ENCODE measurements around the gene COP1.

Gene COP1

DNA sequence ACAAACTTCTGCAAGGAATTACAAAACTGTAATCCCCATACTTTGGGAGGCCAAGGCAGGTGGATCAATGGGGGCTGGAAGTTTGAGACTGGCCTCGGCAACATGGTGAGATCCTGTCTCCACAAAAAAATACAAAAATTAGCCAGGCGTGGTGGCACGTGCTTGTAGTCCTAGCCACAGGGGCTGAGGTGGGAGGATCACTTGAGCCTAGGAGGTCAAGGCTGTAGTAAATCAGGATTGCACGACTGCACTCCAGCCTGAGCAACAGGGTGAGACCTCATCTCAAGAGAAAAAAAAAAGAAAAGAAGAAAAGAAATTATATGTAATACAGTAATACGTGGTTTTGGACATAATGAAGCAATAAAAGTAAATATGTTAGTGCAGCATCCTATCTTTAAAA lies 138.2 kb downstream of the COP1 start:
- Histone ChIP-seq H4K91ac (ENCODE audit: low read depth, low read length) (no peak overlapping the region), H4K8ac (ENCODE audit: low read depth, low read length) (no peak overlapping the region), H3K9ac (ENCODE audit: low read length) (no peak overlapping the region), H3K4me1 (ENCODE audit: control insufficient read depth in 1 of 2, insufficient read depth in 2 of 2, low read length in 2 of 2) (no peaks in the 10 kb centered on the region), H3K79me1 (ENCODE audit: low read length) (no peaks in the 10 kb centered on the region), H3K27ac (ENCODE audit: low read depth, low read length) (no peak overlapping the region), H3K4me2 (ENCODE audit: low read length) (no peak overlapping the region), H2AFZ (ENCODE audit: insufficient read depth, low read length, poor library complexity) (no peak overlapping the region), H2BK12ac (ENCODE audit: low read length) (no peak overlapping the region), H3K4me3 (ENCODE audit: low read depth, low read length) (no peak overlapping the region), H3K18ac (ENCODE audit: low read length) (no peak overlapping the region), H3K79me2 (ENCODE audit: control insufficient read depth, insufficient read depth, low read length, poor library complexity) (no peaks in the 10 kb centered on the region), H3K36me3 (ENCODE audit: control insufficient read depth in 1 of 2, insufficient read depth in 2 of 2, low read length in 2 of 2) (peaks cover 0 to 1% of the 10 kb centered on the region in 2 experiments), H3K27me3 (ENCODE audit: insufficient read depth, low read length) (no peaks in the 10 kb centered on the region), H3K9me3 (ENCODE audit: insufficient read depth, low read depth, low read length) (no peaks in the 10 kb centered on the region), H2AK5ac (ENCODE audit: low read length) (no peak overlapping the region), H4K12ac (ENCODE audit: low read depth, low read length) (no peak overlapping the region), H2BK120ac (ENCODE audit: insufficient read depth, low read length, poor library complexity) (peak overlapping the region; percentile 43), H3K4ac (ENCODE audit: low read depth, low read length) (no peak overlapping the region), H3K23ac (ENCODE audit: low read length) (no peak overlapping the region), H3K14ac (ENCODE audit: low read length) (no peak overlapping the region), H2BK5ac (ENCODE audit: low read depth, low read length, poor library complexity) (no peak overlapping the region)
- no peak for DNase-seq
- no CpG with 5 or more reads among the region's 5 CpGs for WGBS (ENCODE audit: extremely low coverage, insufficient coverage, insufficient read length)

DNA sequence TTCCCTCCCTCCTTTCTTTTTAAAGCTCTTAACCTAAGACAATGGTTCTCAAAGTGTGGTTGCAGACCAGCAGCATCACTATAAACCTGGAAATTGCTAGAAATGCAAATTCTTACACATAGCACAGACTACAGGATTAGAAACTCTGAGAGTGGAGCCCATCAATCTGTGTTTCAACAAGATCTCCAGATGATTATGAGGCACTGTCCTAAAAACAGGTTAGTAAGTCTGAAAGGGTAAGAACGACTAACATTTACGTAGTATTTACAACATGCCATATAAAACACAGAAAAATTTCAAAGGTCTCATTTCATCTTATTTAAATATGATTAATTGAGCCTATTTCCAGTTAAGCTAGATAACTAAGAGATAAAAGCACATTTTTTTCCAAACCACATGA lies 138.8 kb downstream of the COP1 start:
- Histone ChIP-seq H4K12ac (ENCODE audit: low read depth, low read length) (no peak overlapping the region), H3K4me1 (ENCODE audit: control insufficient read depth in 1 of 2, insufficient read depth in 2 of 2, low read length in 2 of 2) (no peaks in the 10 kb centered on the region), H3K18ac (ENCODE audit: low read length) (no peak overlapping the region), H3K9ac (ENCODE audit: low read length) (no peak overlapping the region), H3K27ac (ENCODE audit: low read depth, low read length) (no peak overlapping the region), H2BK12ac (ENCODE audit: low read length) (no peak overlapping the region), H2AFZ (ENCODE audit: insufficient read depth, low read length, poor library complexity) (no peak overlapping the region), H3K27me3 (ENCODE audit: insufficient read depth, low read length) (no peaks in the 10 kb centered on the region), H3K14ac (ENCODE audit: low read length) (no peak overlapping the region), H2BK120ac (ENCODE audit: insufficient read depth, low read length, poor library complexity) (no peak overlapping the region), H3K23ac (ENCODE audit: low read length) (no peak overlapping the region), H3K79me1 (ENCODE audit: low read length) (no peaks in the 10 kb centered on the region), H2AK5ac (ENCODE audit: low read length) (no peak overlapping the region), H4K91ac (ENCODE audit: low read depth, low read length) (no peak overlapping the region), H3K4ac (ENCODE audit: low read depth, low read length) (no peak overlapping the region), H3K79me2 (ENCODE audit: control insufficient read depth, insufficient read depth, low read length, poor library complexity) (no peaks in the 10 kb centered on the region), H4K8ac (ENCODE audit: low read depth, low read length) (no peak overlapping the region), H3K9me3 (ENCODE audit: insufficient read depth, low read depth, low read length) (no peaks in the 10 kb centered on the region), H3K36me3 (ENCODE audit: control insufficient read depth in 1 of 2, insufficient read depth in 2 of 2, low read length in 2 of 2) (peaks cover 0 to 1% of the 10 kb centered on the region in 2 experiments), H2BK5ac (ENCODE audit: low read depth, low read length, poor library complexity) (no peak overlapping the region), H3K4me3 (ENCODE audit: low read depth, low read length) (no peak overlapping the region), H3K4me2 (ENCODE audit: low read length) (no peak overlapping the region)
- DNase-seq, result no peak
- WGBS (ENCODE audit: extremely low coverage, insufficient coverage, insufficient read length), result no CpG with 5 or more reads among the region's 2 CpGs

- H2AFZ ChIP-seq (ENCODE audit: insufficient read depth, low read length, poor library complexity), result no peak overlapping the region
- no peaks in the 10 kb centered on the region for H3K4me1 ChIP-seq (ENCODE audit: control insufficient read depth in 1 of 2, insufficient read depth in 2 of 2, low read length in 2 of 2)
- no peak overlapping the region for H3K27ac ChIP-seq (ENCODE audit: low read depth, low read length)
- DNase-seq, result no peak
- no peak overlapping the region for H3K4ac ChIP-seq (ENCODE audit: low read depth, low read length)
- H3K9ac ChIP-seq (ENCODE audit: low read length), result no peak overlapping the region
- no peak overlapping the region for H2AK5ac ChIP-seq (ENCODE audit: low read length)
- no peak overlapping the region for H2BK5ac ChIP-seq (ENCODE audit: low read depth, low read length, poor library complexity)
- WGBS (ENCODE audit: extremely low coverage, insufficient coverage, insufficient read length), result no CpG with 5 or more reads among the region's 1 CpG
- no peaks in the 10 kb centered on the region for H3K79me1 ChIP-seq (ENCODE audit: low read length)
- H2BK120ac ChIP-seq (ENCODE audit: insufficient read depth, low read length, poor library complexity), result no peak overlapping the region
- H3K23ac ChIP-seq (ENCODE audit: low read length), result no peak overlapping the region
- no peak overlapping the region for H3K14ac ChIP-seq (ENCODE audit: low read length)
- H3K36me3 ChIP-seq (ENCODE audit: control insufficient read depth in 1 of 2, insufficient read depth in 2 of 2, low read length in 2 of 2), result peaks cover 0 to 1% of the 10 kb centered on the region in 2 experiments
- H4K91ac ChIP-seq (ENCODE audit: low read depth, low read length), result no peak overlapping the region
- no peak overlapping the region for H3K4me2 ChIP-seq (ENCODE audit: low read length)
- H3K4me3 ChIP-seq (ENCODE audit: low read depth, low read length), result no peak overlapping the region
- H3K27me3 ChIP-seq (ENCODE audit: insufficient read depth, low read length), result no peaks in the 10 kb centered on the region
- no peak overlapping the region for H4K12ac ChIP-seq (ENCODE audit: low read depth, low read length)
- no peak overlapping the region for H2BK12ac ChIP-seq (ENCODE audit: low read length)
- H3K9me3 ChIP-seq (ENCODE audit: insufficient read depth, low read depth, low read length), result no peaks in the 10 kb centered on the region
- no peak overlapping the region for H4K8ac ChIP-seq (ENCODE audit: low read depth, low read length)
- H3K79me2 ChIP-seq (ENCODE audit: control insufficient read depth, insufficient read depth, low read length, poor library complexity), result no peaks in the 10 kb centered on the region
- H3K18ac ChIP-seq (ENCODE audit: low read length), result no peak overlapping the region
Measured at GRCh38 chr1:176066709-176067108, 140.4 kb downstream of the COP1 start.

DNA sequence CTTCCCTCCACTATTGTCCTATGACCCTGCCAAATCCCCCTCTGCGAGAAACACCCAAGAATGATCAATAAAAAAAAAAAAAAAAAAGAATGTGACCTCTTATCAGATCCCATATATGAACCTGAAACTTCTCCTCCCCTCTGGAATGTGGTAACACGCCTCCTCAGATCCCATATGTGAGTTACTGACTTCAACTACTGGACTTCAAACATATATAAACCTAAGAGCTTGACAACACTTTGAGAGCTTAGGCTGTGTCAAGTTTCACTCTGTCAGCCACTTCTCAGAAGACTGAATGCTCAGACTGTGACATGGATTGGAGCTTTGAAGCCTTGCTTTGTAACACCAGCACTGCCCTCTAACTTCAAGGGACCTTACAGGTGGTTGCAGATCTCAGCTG lies 148.4 kb downstream of the COP1 start:
- H3K79me2 ChIP-seq (ENCODE audit: control insufficient read depth, insufficient read depth, low read length, poor library complexity), result no peaks in the 10 kb centered on the region
- no peak overlapping the region for H4K91ac ChIP-seq (ENCODE audit: low read depth, low read length)
- no peak overlapping the region for H2AK5ac ChIP-seq (ENCODE audit: low read length)
- H3K4me3 ChIP-seq (ENCODE audit: low read depth, low read length), result no peak overlapping the region
- WGBS (ENCODE audit: extremely low coverage, insufficient coverage, insufficient read length), result no CpG with 5 or more reads among the region's 2 CpGs
- no peak overlapping the region for H3K23ac ChIP-seq (ENCODE audit: low read length)
- H3K79me1 ChIP-seq (ENCODE audit: low read length), result peaks cover 6% of the 10 kb centered on the region
- no peaks in the 10 kb centered on the region for H3K27me3 ChIP-seq (ENCODE audit: insufficient read depth, low read length)
- no peak overlapping the region for H2BK5ac ChIP-seq (ENCODE audit: low read depth, low read length, poor library complexity)
- DNase-seq, result no peak
- H2AFZ ChIP-seq (ENCODE audit: insufficient read depth, low read length, poor library complexity), result no peak overlapping the region
- no peak overlapping the region for H3K4me2 ChIP-seq (ENCODE audit: low read length)
- no peak overlapping the region for H3K18ac ChIP-seq (ENCODE audit: low read length)
- no peaks in the 10 kb centered on the region for H3K9me3 ChIP-seq (ENCODE audit: insufficient read depth, low read depth, low read length)
- H3K27ac ChIP-seq (ENCODE audit: low read depth, low read length), result peak overlapping the region; percentile 54
- no peak overlapping the region for H4K12ac ChIP-seq (ENCODE audit: low read depth, low read length)
- H2BK120ac ChIP-seq (ENCODE audit: insufficient read depth, low read length, poor library complexity), result no peak overlapping the region
- H3K4me1 ChIP-seq (ENCODE audit: control insufficient read depth in 1 of 2, insufficient read depth in 2 of 2, low read length in 2 of 2), result peaks cover 3 to 5% of the 10 kb centered on the region in 2 experiments
- H4K8ac ChIP-seq (ENCODE audit: low read depth, low read length), result no peak overlapping the region
- no peak overlapping the region for H3K4ac ChIP-seq (ENCODE audit: low read depth, low read length)
- peaks cover 0 to 2% of the 10 kb centered on the region in 2 experiments for H3K36me3 ChIP-seq (ENCODE audit: control insufficient read depth in 1 of 2, insufficient read depth in 2 of 2, low read length in 2 of 2)
- H3K14ac ChIP-seq (ENCODE audit: low read length), result no peak overlapping the region
- H3K9ac ChIP-seq (ENCODE audit: low read length), result no peak overlapping the region
- H2BK12ac ChIP-seq (ENCODE audit: low read length), result no peak overlapping the region

Measured in trophoblast cell (in vitro differentiated cells and primary cell).